Left cardiac atrium (tissue), 4 donors: ENCODE results near the gene RIN2. TPM values are rescaled to one million over a fixed set of nuclear protein-coding genes. Genes with fewer than 3 reads are reported as not detected.

Source experiments
- ATAC-seq, 2 donors: fragments of 200-7000 bp; cut with Tn5 transposase; one replicate each; pipeline ENCODE4 v1.9.1; 2020; ENCODE audit warnings: mild to moderate bottlenecking in 2 of 2, moderate library complexity in 2 of 2
- DNase-seq: peaks from one replicate; pipeline ENCODE4 v3.0.0-alpha.2; 2020
- intact Hi-C, 2 donors: fragments of 100-400 bp; cut with DNase I; formaldehyde crosslinking; loops; one replicate each; pipeline versions ENCODE4 v1.14.1 to v1.15.1; 2022 to 2023
- total RNA-seq, 2 donors: library from RNA; stranded (reverse); fragmentation: NEBNext Ultra II Directional; extraction: Animal tissue kit (Norgen Biotek cat#: 25700); gene quantifications; one replicate each; pipeline ENCODE4 v1.2.1, GENCODE V29; 2021
- donor health status: DM: no; HTN: yes; CAD: no.
- donor health status: DM: no; HTN: yes; CAD: no; lungs with severe emphysema.
- donor health status: DM: yes; HTN: yes; CAD: no.
- donor health status: Dilated cardiomyopathy.

Gene RIN2
- total RNA-seq, 2 donors from 2014 or later = 43.9 to 50.1 TPM

DNA sequence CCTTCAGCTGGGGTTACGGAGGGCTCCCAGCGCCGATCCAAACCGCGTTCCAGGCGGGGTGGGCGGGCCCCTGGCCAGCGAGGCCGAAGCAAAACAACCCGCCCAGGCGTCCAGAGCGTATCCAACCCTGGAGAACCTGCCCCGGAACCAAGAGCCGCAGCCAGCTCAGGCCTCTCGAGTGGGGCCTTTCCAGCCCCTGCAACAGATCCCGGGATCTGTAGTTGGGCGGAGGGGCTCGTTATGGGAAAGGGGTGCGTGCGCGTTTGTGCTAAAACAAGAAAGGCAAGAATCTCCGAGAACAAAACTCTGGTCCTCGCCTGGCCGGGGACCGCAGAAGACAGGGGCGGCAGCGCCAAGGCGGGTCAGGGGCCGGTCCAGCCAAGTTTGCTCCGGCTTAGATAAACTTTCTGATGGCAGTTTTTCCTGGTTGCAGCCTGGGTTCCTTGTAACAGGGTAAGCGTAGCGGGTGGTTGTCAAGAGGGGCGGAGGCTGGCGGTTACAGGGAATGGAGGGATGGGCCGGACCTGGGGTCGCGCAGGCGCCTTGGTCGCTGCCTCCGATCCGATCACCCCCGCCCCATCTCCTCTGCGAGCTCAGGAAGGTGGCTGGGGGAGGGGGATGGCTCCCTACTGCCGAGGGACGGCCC lies 448 bp upstream of the RIN2 start:
- DNase-seq = peak; percentile 92
- ATAC-seq = peak; percentile 89 to 91
- intact Hi-C loops = loop anchor here in 1 of 2 donors (2.0 kb wide), 1 partner anchor 67 kb away; no protein-coding TSS in a partner anchor

DNA sequence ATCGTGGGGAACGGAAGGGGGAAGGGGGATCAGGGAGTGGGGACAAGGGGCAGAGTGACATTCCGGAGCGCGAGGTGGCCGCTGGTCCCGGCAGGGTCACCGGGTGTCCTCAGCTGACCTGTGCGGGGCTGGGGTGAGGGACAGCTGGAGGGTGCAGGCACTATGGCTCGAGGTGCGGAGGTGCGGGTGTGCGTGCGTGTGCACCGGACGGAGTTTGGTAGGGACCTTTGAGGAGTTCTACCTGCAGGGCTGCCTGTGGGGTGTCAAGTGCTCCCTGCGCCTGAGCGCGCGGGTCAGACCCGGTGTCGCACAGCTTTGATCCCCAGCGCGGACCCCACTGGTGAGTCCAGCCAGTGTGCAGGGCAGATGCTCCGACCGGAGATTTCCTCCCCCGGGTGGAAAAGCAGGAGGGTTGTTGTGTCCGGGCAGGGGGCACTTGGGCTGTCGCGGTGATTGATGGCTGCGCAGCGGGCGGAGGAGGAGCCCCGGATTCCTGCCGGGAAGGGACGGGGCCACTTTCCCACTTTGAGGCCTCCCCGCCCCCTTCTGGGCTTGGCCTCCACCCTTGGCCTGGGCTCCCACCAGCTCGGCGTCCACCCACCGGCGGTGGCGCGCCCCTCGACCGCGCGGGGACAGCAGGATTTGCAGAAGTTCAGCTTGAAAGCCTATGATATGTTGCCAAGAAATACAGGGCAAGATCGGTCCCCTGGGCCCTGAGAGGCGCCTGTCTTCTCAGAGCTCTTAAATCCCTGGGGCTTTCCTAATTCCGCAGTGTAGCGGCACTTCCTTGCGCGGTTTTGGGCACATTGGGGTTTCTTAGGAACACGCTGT lies 658 bp downstream of the RIN2 start:
- intact Hi-C loops = no loop called here
- peak; percentile 89 for DNase-seq
- peak; percentile 45 to 56 for ATAC-seq

DNA sequence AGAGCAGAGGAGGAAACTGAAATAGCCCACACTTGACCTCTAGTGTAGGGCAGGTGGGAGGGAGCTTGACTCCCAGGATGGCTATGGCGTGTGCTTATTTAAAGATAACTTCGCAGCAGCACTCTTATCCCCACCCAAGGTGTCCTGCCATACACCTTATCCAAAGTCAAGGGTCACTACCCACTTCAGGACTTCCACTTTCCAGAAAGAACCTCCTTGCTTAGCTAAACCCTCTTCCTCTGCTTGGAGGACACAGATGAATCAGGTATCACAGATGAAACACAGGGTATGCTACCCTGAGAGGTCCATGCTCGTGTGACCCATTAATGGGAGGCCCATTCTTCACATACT lies 2.3 kb downstream of the RIN2 start:
- ATAC-seq = no peak
- no peak for DNase-seq
- intact Hi-C loops = no loop called here

DNA sequence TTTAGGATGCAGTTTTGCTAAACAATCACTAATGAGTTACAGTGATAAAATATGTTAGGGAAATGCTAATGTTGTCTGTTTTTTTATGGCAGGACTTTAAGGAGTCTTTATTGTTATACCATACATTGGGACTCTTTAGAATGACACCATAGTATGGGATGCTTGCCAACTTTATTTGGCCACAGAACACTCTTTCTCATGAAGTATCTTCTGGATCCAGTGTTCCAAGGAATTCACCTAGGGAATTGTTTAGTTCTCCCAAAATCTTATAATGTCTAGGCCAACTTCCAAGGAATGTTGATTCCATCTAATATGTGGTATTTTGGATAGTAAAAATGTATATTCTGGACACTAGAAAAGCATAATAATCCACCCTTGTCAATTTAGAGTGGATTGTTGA lies 3.3 kb downstream of the RIN2 start:
- ATAC-seq (no peak), DNase-seq (no peak)
- intact Hi-C loops = no loop called here

DNA sequence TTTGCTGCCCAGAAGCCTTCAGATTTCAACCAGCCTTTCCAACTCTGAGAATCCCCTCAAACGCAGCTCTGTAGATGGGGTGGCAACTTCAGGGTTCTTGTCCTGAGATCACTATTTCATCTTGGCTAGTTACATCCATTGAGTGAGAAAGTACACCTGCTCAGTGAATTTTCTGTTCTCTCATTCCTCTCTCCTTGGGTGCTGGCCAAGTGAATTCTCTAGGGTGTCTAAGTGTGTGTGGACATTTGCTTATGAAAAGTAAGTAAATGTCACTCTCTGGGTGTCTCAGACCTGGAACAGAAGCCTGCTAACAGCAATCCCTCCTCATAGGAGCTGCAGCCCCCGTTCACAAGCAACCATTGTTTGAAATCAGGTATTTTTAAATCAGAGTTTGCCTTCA lies 3.8 kb downstream of the RIN2 start:
- ATAC-seq (no peak), DNase-seq (no peak)
- intact Hi-C loops = no loop called here

DNA sequence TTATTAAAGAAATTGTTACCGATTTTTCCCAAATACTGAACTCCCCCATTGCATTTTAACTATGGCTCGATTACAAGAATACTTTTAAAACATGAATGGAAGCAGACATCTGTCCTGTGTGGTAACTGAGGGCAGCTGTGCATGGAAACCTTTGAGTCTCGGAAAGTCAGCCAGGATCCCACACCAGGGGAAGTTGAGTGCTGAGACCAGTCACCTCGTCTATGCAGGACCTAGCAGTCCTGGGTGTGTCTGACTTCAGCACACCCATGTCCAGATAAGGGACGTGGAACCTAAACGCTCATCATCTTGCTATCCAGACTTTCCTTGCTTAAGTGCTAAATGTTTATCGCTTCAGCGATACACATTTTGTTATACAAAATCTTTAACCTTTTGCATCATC lies 6.1 kb downstream of the RIN2 start:
- peak in 1 of 2 donors; percentile 6 for ATAC-seq
- intact Hi-C loops = no loop called here
- no peak for DNase-seq

DNA sequence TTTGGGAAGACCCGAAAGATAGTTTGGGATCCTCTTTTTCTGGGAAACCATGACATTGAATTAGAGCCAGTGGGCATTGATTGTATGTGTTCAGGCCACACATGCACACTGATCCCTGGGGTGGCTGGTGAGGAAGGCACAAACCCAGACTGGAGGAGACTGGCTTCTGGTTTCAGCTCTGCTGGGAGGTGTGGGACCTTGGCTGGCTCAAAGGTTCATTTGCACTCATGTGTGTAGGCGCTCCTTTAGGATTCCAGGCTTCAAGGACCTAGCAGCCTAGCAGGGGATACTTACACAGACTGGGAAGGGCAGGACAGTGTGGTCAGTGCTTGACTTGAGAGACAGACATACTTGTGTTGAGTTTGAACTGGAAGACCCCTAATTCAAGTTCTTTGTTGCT lies 7.2 kb downstream of the RIN2 start:
- ATAC-seq (no peak), DNase-seq (no peak)
- intact Hi-C loops = no loop called here

DNA sequence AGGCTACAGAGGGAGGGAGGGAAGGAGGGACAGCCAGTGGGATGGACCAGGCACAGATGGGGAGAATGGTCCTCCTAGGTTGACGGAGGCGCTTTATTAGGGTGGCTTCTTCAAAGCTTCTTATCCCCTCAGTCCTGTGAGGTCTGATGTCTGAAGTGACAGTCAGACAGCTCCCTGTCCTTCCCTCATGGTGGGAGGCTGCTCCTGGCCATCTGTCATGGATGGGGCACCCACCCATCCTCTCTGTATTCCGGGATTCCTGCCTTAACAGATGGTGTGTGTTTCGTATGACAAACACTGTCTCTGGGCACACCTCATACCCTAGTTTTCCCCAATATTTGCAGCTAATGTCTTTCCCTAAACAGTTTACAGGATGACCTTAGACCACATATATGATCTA lies 7.9 kb downstream of the RIN2 start:
- ATAC-seq (no peak), DNase-seq (no peak)
- intact Hi-C loops = no loop called here

DNA sequence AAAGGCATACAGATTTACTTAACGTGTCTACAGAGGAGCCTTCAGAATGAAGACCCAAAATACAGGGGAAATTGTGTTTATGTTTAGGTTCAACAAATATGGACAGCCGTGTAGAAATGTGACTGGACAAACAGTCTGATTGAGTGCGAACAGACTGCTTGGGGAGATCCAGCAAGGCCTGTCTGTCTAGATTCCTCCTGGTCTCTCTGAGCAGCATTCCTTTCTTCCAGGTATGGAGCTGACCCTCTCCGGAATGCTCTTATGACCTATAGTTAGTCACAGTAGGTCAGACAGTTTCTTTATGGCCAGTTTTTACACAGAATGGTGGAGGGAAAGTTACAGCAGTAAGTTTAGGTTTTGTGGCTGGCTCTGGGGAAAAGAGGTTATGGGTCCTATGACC lies 9.0 kb downstream of the RIN2 start:
- no peak for DNase-seq
- ATAC-seq = no peak
- intact Hi-C loops = no loop called here

DNA sequence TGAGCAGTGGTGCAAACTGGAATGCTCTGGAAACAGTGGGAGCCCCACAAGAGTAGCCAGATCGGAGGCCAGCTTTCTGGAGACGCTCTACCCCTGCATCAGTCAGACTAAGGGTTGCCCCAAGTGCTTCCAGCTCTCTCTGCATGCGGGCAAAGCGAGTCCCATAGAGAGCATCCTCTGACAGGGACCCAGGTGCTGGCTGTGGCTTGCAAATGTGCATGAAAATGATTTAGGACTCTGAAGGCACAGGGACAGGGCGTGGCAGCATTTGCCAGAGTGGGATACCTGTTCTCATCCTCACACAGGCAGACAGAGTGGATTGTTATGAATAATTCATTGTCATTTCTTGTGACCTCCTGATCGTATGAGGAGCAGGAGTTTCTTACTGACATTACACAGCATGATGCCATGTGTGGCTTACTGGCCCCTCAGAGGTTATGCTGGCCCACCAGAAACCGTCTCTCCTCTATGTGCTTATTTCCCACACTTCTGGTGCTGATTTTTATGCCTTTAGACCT lies 10.3 kb downstream of the RIN2 start:
- intact Hi-C loops = no loop called here
- DNase-seq = no peak
- no peak for ATAC-seq

DNA sequence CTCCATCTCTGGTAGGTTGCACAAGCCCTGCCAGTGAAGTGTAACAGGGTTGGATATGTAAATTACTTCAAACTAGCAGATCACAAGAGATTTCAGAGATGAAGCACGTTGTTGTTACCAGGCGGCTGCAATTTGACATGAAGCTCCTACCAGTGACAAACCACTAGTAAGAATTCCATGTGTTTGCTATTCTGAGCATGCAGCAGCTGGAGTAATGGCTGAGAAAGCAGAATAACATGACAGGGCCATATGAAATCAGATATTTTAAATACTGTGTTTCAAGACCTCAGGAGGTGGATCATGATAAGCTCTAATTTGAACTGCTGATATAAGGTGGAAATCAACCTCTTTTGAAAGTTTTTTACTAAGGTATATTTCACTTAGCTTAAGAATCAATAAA lies 11.4 kb downstream of the RIN2 start:
- no peak for ATAC-seq
- DNase-seq = no peak
- intact Hi-C loops = no loop called here

DNA sequence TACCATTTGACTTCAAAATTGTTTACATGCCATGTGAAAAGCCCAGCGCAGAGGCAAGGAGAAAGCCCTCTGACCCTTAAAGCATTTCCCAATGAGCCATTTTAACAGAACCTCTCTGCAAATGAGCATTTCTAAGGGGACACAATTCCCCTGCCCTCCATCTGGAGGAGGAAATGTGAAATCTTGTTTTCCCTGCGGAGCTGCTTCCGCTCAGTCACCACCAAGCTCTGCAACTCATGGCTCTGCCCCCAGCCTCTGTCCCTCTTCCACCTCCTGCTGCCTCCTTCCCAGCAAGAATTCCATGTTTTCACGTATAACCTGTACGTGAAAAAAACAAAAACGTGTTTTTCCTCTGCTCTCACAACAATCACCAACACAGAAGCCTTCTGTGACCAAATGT lies 12.3 kb downstream of the RIN2 start:
- intact Hi-C loops = no loop called here
- no peak for ATAC-seq
- DNase-seq = no peak

DNA sequence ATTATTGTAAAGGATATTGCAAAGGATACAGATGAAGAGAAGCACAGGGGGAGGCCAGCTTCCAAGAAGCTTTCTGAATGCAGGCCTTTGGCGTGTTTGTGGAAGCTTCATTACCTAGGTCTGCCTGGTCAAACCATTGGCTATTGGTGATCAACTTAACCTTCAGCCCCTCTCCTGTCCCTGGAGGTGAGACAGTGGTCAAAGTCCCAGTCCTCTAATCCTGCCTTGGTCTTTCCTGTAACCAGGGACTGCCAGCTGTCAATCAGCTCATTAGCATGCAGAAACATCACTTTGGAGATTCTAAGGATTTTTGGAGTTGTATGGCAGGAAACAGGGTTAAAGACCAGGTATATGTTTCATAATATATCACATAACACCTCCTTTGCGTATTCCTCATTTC lies 13.0 kb downstream of the RIN2 start:
- intact Hi-C loops = no loop called here
- ATAC-seq (no peak), DNase-seq (no peak)

DNA sequence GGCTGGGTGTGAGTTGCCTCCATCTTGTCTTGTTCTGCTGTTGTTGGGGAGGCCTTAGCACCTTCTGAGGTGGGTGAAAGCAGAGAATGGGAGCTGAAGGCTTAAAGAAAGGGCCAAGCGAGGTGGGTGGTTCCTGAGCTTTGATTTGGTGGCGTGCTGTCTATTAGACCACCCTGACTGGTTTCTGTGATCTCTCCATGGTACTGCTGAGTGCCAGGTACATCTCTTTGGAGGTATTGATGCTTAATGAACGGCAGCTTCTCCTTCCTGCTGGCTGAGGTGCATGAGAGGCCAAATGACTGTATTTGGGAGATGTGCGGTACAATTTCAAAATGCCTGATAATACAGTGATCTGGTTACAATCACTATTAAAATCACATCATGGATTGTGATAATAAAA lies 15.4 kb downstream of the RIN2 start:
- DNase-seq = no peak
- intact Hi-C loops = no loop called here
- no peak for ATAC-seq

DNA sequence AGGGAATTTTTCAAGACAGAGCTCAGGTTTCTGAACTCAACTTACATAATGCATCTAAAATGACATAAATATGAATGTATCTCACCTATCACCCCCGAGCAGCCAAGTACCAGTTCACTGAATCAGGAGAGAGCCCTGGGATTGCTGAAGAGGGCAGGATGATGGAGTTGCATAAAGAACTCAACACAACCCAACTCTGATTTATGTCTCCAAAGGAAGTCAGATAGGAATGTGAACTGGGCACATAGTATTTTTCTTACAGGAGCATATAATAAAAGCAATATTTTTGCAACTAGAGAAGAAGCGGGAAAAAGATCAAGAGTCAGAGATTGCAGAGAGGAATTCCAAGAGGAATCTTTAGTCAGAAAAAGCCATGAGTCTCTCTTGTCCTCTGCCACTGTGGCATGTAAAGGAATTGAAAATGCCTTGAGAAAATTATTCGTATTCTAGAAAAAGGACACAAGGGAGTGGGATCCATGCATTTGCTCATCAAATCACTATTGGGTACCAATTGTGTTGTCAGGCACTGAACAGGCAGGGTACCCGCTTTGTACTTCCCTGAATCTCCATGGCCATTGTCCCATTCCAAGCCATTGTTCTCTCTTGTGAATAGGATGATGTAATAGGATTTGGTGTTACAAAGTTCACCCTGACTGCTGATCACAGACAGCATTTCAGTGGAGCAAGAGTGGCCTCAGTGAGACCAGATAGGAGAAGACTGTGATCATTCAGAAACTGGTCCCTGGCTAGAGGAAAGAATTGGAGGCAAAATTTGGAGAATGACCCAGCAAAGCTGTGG lies 16.3 kb downstream of the RIN2 start:
- DNase-seq (no peak), ATAC-seq (peak; percentile 16 to 38)
- intact Hi-C loops = no loop called here

DNA sequence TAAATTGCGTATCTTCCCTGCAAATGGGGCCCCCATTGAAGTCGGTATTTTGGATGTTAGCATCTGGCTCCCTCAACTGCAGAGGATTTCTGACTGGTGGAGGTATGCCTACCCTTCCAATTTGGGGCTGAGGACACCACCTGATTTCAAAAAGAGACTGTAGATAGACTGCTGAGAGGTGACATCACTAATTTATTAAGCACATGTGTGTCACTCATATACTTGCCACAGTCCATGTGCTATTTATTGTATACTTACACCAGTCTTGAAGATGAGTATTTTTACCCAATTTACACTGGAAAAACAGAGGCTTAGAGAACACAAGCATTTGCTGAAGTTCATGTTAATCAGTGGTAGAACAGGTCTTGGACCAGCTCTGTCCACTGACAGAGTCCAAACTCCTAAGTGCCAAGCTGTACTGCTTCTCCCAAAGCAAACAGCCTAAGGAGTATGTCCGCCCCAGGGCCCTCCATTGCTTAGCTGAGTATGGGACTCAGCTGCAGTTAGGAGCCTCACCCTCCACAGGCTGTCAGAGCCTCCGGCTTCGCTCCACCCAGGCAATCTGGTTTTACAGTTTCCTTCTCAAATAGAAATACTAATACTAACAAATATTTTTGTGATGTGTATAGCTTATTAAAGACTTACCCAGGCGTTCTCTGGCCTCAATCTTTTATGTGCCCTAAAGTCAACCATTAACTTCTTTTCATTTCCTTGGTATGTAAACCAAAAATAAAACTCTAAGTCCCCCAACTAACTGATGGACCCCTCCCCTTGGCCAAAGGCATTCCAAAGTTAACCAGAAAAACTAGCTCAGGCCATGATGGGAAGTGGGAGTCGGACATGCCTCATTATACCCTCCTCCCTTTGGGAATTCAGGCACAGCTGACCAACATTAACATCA lies 17.5 kb downstream of the RIN2 start:
- intact Hi-C loops = no loop called here
- ATAC-seq = no peak
- no peak for DNase-seq

DNA sequence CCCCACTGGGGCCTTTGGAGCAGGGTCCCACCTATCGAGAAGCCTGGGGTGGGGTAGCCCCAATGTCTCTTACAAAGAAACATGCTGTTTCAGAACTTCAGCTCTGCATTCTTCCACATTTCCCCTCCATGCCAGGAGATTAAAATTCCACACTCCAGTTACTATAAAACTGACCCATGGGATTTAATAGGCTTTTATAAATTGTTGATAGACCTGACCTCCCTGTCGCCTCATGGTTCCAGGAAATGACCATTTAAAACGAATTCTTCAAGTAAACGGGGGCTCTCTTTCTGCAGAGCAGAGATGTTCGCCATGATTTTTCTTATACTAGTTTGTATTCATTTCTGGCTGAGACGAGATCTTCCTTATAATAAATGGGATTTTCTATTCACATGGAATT lies 19.3 kb downstream of the RIN2 start:
- no peak for DNase-seq
- intact Hi-C loops = no loop called here
- no peak for ATAC-seq

DNA sequence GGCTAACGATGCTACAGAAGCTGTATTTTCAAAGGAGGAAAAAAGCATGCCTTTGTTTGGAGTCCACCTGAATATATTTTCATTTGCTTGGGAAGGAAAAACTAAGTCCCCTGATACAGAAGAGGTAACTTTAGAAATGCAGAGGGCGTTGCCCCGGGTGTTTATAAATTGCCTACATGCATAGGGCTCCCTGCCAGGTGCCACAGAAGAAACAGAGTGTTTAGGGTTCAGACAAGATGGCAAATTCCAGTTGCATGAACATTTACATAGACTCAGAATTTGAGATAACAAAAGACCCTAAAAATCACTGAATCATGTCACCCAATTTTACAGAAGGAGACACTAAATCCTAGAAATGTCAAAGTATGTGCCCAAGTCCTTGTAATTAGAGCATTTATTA lies 19.9 kb downstream of the RIN2 start:
- DNase-seq (no peak), ATAC-seq (no peak)
- intact Hi-C loops = no loop called here

DNA sequence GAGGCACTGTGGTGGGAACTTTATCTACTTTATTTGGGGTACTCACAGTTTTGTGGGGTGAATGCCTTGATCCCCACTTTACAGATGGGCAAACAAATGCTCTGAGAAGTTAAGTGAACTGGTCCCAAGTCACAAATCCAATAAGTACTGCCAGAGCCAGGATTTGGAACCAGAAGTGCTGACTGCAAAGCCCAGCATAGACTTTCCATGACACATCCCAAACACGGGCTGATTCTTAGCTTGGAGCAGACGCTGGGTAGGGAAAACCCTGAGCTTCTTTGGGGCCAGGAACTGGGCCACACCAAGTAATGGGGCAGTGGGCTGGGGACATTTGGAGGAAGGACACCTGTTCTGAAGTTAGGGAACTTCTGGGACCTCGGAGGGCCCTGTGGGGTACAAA lies 20.3 kb downstream of the RIN2 start:
- ATAC-seq (peak; percentile 25 to 57), DNase-seq (no peak)
- intact Hi-C loops = no loop called here
